GM19452 (cell line): ENCODE measurements around the gene PIK3R3.

Experiments used
- ATAC-seq: cut with Tn5 transposase; IDR thresholded peaks from one replicate; pipeline ENCODE4 v1.9.1; 2021; ENCODE audit not compliant: unreplicated experiment

PIK3R3 gene

DNA sequence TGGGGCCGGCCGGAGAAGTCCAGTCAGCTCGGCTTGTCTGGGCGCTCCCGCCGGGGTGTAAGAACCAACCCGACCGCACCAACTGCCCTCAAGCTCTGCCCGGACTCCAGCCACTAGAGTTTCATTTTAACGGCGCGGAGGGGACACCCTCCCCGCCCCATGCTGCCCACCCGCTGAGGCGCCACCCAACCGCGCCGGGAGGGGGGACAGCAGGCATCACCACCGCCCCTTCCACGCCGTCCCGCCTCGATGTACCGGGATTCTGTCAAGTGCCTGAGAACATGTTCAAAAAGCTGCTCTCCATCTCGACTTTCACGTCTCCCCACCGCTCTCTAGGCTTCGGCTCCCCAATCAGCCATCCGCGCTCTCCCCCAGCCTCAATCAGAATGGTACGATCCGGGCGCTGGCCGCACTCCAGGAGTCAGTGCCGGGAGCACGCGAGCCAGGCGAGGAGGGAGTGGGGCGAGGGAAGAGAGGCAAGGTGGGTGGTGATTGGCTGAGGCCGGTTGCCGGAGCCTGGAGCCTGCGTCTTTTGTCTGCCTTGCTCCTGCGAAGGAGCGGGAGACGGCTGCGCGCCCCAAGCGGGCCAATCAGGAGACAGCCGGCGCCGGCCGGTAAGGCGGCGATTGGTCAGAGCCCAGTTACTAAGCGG, at the start of gene PIK3R3:
Gene PIK3R3, minus strand, starts transcription at position 101 of the 652 bp plus-strand sequence. CDS start 677 bp downstream, outside the sequence.
- ATAC-seq = peak; percentile 83

DNA sequence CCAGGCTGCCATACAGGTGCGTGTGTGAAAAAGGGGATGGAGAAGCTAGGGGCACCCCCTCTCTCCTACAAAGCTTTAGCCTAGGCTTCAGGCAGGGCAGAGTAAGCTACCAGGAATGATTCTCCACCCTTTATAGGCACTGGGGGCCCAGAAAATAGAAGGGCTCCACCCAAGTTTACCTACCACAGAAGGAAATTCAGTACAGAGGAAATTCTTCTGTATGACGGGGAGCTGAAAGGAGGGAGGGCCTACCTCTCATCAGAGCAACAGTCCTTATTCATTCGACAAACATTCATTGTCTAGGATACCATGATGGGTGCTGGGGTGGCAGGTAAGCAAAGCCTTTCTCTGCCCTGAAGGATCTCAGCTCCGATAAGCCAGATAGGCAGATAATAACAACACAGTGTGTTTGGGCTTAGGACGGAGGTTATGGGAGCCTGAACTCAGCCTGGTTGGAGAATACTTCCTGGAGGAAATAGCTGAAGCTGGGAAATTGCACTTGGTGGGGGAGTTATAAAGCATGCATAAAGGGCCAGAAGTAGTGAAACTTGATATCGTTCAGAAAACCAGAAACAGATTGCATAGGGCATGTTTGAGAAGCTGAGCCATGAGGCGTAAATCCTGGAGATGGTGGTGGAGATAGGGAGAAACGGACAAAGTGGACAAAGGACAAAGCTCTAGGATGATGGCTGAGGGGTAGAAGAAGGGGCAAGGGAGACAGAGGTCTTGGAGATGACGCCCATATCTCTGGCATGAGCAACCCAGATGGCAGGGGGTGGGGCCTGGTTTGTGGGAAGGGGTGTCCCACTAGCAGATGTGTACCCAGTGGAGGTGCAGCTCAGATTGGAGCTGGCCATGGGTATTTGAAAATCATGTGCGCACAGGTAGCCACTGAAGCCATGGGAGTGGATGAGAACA, 49.2 kb upstream of the PIK3R3 start:
- no peak for ATAC-seq

DNA sequence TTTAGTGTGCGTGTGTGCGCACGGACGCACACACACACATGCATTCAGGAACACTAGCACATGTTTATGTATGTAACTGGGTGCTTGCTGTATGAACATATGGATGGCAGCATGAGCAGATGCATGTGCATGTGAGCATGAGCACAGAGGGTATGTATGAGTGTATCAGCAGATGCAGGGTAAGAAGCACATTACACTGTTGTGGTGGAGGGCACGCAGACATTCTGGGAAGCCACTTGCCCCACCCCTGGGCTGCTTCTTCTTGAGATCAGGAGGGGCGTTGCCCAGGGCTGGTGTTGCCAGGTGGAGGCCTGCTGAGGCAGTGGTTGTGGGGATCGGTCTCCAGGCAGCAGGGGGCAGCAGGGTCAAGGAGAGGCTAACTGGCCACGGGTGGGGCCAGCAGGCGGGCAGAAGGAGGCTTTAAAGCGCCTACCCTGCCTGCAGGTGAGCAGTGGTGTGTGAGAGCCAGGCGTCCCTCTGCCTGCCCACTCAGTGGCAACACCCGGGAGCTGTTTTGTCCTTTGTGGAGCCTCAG, 47.7 kb upstream of the PIK3R3 start:
- ATAC-seq = no peak

DNA sequence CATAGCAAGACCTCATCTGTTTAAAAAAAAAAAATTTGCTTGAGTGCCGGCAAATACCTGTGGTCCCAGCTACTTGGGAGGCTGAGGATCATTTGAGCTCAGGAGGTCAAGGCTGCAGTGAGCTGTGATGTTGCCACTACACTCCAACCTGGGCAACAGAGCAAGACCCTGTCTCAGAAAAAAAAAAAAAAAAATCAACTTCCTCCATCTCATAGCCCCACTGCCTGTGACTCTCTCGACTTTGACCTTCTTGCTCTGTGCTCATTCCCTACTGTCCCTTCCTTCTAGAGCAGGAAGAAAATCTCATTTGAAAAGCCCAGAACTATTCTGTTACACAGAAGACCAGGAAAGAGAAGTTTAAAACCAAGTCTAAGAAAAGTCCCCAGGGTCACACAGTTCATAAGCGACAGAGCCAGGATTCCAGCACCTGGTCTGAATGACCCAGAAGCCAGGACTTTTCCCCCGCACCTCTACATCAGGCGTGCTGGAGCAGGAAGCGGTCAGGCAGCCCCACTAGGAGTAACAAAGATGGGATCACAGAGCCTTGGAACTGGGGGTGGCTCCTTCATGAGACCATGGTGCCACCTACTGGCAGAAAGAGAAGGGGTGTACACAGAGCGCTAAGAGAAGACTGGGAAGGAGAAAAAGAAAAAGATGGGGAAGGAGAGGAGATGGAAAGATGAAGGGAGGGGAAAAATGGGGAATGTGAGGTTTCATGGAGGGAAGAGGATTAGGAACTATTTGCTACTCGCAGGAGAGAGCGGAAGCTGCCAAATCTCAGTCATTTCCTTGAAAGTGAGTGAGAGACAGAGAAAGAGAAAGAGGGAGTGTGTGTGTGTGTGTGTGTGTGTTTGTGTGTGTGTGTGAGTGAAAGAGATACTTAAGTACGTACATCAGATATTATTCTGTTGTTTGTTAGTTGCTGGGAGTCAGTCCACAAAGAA, 47.0 kb upstream of the PIK3R3 start:
- no peak for ATAC-seq

DNA sequence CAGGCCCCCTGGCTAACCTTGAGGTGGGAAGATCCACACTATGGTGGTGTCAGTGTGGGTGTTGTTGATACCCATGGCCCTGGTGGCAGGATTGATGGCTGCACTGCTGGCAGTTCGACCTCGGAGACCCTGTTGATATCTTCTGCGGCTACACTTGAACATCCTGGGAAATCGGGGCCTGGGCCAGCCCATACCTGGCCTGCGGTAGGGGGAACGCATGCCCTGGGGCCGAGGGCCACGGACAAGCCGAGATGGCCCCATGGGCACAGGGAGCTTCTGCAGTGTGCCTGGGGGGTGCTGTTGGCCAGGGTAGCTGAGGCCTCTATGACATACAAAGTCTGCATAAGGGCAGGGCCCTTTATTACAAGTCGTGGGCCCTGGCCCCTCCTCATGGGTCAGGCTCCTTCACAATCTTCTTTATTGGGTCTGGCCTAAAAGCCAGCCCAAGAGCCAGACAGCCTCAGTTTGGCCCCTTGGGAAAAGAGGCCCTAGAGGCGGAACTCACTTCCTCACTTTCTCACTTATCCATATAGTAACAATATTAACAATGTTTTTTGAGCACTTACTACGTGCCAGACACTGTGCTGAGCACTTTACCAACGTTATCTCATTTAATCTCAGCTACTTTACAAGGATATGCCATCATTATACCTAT, 43.9 kb upstream of the PIK3R3 start, which contains the start of gene P3R3URF:
Gene P3R3URF, minus strand, starts transcription at position 278 of the 655 bp plus-strand sequence. Its CDS starts 17 bp downstream, at position 261.
- no peak for ATAC-seq

DNA sequence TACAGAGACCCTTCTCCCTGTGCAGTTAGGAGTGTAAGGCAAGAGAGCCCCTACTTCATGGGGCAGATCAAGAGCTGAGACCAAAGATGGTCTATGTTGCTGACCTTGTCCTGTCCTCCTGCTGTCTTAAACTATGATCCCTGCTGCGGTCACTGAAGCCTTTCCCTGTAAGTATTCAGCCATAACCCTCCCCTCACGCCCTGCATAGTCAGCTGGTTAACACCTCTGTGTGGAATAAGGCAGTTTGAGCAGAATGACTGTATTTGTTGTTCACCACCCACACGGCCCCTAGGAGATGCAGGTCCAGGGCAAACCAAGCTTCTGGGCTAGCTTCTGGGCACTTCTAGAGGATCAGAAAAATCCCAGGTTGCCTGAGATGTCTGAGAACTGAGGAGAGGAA, 42.8 kb upstream of the PIK3R3 start:
- ATAC-seq = no peak

DNA sequence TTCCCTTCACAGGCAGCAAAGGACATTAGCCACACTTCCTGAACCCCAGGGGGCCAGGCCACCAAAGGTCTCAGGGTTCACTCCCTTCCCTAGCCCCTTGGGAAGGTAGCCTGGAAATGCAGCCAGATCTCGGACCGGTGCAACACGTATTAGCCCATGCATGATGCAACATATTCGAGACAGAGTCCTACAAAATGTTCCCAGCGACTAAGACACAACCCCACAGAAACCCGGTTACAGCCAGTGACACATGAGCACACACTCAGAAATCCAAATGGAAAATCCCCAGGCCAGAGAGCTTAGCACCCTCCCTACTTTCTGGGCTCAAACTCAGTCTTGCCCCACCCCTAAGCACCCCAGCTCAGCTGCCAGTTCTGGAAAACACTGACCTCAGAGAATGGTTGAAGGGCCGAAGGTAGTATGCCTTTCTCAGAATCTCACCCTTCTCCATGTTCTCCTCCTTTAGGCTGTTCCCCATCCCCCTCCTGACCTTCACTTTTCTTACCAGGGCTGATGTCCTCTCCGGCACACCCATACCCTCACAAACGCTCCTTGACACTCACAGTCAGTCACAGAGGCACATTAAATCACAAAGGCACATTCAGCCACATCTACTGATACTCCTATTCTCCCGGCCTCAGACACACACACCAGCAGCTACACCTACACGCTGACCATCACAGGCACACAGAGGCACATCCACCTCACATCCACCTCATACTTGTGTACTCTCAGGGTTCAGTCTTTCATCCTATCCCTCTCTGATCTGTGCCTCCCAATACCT, 42.2 kb upstream of the PIK3R3 start, which contains the start of gene TSPAN1:
Gene TSPAN1, plus strand, starts transcription at position 640 of the 784 bp plus-strand sequence. CDS start 6,021 bp downstream, outside the sequence.
- no peak for ATAC-seq

DNA sequence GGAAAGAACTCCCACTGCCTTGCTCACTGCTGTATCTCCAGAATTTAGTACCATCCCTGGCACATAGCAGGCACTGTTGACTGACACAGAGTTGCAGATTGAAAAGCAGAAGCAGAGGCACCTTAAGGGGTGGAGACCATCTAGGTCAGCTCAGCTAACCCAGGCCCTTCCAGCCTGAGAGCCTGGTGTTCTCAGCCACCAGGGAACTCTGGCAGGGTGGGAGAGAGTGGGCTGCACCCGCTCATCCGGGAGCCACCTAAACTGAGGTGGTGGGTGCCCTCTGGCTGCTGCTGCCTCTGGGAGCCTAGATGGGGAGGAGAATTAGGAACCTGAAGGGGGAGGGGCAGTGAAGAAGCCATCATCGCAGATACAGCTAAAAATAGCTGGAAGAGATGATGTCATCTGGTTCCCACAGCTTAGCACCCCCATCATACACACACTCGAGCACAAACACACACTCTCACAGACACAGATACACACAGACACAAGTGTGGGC, 41.0 kb upstream of the PIK3R3 start:
- no peak for ATAC-seq

DNA sequence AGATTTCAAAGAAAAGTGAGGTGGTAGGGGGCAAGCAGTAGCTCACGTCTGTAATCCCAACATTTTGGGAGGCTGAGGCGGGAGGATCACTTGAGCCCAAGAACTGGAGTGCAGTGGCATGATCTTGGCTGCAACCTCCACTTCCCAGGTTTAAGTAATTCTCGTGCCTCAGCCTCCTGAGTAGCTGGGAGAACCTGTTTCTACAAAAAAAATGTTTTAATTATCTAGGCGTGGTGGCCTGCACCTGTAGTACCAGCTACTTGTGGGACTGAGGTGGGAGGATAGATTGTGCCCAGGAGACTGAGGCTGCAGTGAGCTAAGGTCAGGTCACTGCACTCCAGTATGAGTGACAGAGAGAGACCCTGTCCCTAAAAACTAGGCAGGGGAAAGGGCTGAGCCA, 39.9 kb upstream of the PIK3R3 start:
- ATAC-seq = no peak

DNA sequence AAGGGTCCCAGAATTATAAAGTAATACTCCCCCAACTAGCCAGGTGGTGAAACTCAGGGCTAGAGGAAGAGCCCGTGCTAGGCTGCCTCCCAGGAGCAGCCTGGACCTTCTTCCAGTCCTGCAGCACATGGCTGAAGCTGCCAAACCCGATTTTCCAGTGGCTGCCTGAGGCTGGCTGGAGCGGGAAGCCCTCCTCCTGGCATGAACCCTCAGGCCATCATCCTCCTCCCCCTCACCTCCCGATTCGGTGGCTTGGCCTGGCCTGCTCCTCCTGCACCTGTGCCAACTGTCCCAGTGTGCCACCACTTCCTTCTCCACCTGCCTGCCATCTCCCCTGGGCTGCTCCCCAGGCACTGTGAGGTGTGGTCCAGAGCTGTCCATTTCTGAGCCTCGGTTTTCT, 39.4 kb upstream of the PIK3R3 start:
- no peak for ATAC-seq

DNA sequence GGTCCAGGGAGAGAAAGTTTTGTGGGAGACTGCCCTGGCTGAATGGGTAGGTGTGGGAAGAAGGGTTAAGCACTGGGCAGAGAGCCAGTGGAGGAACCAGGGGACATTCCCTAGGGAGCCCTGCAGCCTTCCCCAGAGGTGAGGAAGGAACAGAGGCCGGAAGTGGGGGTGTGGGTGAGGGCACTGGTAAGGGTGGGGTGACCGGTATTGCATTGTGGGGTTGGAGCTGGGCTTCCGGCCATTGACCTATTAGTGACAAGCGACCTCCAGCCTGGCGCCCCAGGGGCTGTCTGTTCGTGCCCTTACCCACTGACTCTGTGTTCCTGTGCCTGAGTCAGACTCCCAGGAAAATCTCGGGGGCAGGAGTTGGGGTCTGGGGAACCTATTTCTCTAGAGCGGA, 38.9 kb upstream of the PIK3R3 start:
- no peak for ATAC-seq

DNA sequence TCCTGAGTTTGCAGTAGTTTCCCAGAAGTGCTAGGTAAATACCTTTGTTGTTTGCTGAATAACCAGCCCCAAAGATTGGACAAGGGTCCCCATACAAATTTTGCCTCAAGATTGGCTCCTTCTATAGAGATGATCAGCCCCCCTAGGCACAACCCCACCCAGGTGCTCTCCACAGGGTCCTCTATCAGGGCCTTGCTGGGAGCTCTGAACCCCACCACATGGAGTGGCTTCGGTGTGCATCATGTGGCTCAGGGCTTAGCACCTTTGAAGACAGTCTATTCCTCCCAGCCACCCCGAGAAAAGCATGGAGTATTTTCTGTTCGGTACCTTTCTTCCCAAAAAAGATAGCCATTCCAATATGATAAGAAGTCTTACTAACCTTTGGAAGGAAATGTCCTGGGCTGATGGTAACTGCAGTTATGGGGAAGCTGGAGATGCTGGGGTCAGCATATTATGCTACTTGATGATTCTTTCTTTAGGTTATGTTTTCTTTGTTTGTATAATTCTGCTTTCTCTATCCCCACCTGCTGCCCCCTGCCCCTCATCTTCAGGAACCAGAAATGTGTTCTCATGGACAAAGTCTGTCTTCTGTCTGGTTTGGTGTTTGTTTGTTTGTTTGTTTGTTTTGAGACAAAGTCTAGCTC, 37.5 kb upstream of the PIK3R3 start:
- no peak for ATAC-seq

DNA sequence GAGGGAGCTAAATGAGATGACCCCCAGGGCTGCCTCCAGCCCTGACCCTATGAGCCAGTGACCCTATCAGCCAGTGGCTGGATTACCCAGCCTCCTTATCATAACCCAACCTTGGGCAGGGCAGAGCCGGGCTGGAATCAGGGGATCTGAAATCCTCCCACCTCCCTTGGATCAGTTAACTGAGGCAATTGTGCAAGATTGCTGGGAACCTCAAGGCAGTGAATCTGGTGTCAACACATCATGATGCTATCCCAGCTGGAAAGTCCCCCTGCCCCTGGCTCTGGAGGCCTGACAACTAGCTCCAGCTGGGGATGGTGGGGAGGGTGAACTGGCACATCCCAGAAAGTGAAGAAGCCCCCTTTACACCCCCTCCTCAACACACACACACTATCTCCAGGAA, 36.0 kb upstream of the PIK3R3 start:
- ATAC-seq = no peak

DNA sequence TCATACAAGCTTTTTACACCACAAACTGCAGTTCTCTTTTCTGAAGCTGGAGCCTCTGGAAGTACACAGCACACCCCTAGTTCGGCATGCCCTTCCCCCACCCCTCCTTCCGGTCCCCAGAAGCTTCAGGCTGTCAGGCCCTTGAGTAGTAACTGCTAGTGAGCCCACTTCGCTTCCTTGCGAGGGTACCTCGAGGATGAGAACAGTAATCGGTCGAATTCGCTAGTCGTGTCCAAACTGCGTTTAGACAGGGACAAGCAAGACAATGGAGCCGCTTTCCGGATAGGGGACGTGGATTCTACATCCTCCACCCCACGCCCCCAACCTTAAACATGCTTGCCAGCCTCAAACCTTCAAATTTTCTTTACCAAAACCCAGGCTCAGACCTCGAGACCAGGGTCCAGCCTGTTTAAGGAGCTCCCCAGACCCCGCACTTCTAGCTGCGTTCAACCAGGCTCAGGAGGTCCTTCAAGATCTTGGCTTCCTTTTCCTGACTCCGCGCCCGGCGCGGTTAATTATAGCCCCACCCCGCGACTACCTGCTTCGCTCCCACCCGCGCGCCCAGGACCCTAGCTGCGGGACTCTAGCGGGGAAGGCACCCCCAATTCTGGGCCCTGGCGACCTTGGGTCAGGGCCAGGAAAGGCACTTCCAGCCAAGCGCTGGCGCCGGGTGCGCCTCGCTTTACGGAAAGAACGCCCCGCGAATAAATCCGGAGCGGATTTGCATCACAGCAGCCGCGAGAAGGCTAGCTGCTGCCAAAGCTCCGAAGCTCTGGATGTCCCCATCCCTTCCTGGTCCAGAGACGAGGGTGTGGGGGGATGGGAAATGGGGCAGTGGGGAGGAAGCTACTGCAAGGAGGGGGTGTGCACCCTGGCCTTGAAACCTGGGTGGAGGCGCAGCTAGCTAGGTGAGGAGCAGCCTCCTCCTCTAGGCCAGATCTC, 34.4 kb upstream of the PIK3R3 start:
- peak; percentile 55 for ATAC-seq

DNA sequence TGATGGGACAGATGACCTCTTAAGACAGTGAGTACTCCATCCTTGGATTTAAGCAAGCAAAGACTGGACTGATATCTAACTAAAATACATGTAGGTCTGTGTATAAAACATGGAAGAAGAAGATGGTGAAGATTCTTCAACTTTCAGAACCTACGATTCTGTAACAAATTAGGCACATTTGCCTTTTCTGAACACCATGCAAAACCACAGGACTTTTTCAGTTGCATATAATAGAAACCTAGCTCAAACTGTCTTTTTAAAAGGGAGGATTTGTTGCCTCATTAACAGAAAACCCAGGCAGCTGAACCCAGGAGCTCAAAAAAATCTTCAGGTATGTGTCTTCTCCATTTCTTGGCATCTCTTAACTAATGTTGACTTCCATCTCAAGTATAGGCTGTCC, 27.8 kb upstream of the PIK3R3 start:
- ATAC-seq = no peak

DNA sequence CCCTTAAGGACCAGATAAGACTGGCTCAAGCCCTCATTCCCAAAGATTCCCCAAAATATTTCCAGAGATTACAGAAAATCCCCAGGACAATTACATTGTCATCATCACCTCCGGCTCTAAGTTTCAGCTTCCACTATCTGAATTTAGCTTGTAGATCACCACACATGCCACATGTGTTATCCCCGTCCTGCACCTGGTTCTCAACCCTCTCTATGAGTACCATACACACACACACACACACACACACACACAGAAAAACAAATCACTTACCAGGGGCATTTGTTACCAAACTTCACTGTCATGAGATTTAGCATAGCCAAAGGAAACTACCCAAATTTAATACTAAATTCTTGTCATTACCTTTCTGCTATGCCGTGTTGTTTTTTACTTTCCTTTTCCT, 27.1 kb upstream of the PIK3R3 start:
- no peak for ATAC-seq
